NCI-H1930 (cell line): ENCODE data around the gene CCR5AS.
"Not testable (repeated sequence)": the region's sequence is repeated elsewhere in the genome, so short reads cannot be mapped to it uniquely, and the experiment has no call there.

ENCODE experiments used
- DNase-seq, 2 experiments: peaks; one replicate each; lab custom pipeline; 2025; lab: John Stamatoyannopoulos, UW

Gene CCR5AS

DNA sequence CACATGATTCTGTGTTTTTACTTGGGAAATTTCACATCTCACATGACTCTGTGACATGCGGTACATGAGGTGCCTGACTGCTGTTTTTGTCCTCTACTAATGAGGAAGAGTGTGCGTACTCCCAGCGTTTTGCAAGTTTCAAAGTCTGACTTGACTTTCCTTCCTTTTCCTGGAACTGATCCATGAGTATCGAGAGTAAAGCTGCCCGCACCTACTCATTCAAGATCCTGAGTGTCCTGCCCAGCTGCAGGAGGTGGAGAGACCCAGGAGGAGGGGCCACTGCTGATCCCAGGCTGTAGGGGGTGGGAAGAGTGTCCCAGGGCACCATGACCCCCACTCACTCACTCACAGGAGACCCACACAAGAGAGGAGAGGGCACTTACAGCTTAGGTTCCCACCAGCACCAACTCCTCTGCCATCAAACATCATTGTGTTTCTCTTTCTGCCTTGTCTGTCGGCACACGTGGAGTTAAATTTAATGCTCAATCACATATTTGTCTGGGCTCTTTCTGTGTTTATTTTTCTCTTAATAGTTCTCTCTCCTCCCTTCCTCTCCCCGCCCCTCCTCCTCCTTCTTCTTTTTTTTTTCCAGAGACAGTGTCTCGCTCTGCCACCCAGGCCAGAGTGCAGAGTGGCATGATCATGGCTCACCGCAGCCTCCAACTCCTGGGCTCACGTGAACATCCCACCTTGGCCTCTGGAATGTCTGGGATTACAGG lies 1.4 kb downstream of the CCR5AS start:
- no peak for DNase-seq

DNA sequence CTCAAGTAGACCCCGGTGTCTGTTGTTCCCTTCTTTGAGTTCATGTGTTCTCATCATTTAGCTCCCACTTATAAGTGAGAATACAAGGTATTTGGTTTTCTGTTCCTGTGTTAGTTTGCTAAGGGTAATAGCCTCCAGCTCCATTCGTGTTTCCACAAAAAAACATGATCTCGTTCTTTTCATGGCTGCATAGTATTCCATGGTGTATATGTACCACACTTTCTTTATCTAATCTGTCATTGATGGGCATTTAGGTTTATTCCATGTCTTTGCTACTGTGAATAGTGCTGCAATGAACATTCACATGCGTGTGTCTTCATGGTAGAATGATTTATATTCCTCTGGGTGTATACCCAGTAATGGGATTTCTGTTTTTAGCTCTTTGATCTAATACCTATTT lies 4.0 kb downstream of the CCR5AS start:
- not testable (repeated sequence) for DNase-seq

DNA sequence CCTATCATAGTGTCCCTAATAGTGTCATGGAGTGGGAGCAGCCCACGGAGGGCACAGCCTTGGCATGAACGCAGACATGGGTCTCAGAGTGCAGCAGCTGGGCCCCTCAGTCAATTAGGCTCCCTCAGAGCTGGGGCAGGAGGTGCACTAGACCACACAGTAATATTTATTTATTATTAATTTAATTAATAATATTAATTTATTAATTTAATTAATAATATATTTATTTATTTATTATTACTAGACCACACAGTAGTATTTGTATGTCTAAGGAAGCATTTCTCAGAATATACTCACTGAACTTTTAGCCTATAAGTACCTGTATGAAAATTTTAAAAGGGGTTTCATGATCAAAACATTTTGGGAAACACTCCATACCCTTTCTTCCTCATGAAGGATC lies 5.3 kb downstream of the CCR5AS start:
- no peak for DNase-seq

- DNase-seq: no peak
These were observed 6.0 kb downstream of the CCR5AS start for GRCh38 chr3:46400846-46401245.

DNA sequence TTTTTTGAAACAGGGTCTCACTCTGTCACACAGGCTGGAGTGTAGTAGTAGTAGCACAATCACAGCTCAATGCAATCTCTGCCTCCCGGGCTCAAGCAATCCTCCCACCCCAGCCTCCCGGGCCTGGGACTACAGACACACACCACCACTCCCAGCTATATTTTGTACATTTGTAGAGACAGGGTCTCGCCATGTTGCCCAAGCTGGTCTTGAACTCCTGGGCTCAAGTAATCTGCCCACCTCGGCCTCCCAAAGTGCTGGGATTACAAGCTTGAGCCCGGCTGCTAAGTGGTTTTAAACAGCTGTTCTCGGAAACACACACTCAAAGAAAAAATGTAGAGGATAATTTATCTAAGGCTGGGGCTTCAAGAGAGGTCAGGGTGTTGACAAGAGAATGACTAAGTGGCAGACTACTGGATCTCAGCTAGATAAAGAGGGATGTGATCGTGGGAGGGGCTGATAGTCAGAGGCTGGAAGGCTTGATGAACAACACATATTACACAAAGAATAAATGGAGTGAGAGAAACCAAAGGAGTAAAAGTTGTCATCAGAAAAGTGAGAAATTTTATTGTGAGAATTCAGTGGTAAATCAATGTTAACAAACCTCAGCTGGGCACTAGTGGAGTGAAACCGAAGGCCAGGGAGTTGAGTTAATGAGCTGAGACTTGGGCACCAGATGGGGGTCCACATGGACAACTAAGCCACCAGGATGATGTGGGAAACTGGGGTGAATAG lies 6.7 kb downstream of the CCR5AS start:
- no peak for DNase-seq

DNA sequence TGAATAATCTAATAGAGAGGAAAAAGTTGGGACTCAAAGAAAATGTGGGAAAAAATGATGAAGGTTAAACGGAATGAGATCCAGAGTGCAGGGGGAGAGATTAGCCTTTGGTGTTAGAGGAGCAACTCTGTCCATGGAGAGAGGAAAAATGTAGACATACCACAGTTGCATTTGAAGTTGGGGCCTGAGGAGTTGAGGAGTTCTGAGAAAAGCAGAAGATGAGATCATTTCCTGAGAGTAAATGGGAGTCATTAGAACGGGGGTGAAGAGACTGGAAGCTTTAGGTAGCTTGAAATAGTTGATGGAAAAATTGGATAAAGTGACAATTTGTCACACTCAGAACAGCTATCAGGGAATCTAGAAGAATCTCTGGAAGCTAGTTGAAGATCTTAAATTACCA lies 7.3 kb downstream of the CCR5AS start:
- DNase-seq: no peak

GRCh38 chr3:46399098-46399497 lies 7.8 kb downstream of the CCR5AS start:
- DNase-seq: no peak

GRCh38 chr3:46398186-46398955 lies 8.5 kb downstream of the CCR5AS start:
- no peak for DNase-seq

- DNase-seq: no peak
These were observed 9.8 kb downstream of the CCR5AS start for GRCh38 chr3:46397111-46397510.

GRCh38 chr3:46395766-46396530 lies 10.9 kb downstream of the CCR5AS start:
- DNase-seq: no peak

DNA sequence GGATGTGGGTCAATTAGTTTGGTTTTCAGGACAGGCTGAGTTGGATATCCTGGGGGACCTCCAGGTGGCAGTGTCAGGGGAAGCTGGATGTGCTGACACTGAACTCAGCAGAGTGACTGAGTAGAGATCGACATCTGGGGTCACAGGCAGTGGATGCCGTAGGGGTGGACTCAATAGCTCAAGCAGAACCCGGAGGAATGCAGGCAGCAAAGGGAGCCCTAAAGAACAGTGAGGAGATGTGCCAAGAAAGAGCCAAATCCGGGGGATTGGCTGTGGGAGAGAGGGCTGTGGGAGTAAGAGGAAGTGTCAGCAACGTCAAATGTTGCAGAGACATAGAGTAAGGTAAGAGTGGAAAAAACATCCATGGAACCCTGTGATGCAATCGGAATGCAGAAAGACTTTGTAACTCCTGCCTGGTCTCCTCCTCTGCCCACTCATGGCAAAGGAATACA lies 11.6 kb downstream of the CCR5AS start:
- no peak for DNase-seq

DNA sequence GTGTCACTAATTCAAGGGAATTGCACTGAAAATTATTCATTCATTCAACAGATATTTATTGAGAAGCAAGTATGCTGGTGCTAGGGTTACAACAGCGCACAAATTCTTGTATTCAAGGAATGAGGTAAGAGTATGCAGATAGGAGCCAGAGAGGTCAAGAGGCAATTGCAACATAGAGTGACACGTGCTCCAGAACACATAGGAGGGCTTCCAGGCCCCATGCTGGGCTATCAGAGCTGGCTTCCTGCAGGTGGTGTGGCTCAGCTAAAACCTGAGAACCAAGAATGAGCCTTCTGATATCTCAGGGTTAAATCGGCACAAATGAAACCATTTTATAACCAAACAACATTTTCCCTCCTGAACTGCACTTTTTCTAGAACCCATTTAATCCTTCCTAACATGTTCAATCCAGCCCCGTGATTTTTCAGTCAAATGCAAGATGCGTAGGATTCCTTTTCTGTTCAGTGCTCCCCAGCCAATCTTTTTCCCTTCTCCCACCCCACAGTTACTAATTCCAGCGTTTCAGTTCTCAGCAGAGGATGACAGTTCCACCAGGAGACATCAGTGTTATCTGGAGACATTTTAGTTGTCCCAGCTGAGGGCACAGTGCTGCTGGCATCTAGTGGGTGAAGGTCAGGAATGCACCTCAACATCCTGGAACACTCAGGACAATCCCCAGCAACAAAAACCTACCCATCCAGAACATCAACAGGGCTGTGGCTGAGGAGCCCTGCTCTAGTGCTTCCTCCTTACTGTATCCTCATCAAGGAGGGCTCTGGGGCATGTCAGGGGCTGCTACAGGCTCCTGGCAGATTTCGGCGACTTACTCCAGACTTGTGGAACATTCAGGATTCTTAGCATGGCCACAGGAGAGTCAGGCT lies 13.1 kb downstream of the CCR5AS start:
- DNase-seq: no peak

DNA sequence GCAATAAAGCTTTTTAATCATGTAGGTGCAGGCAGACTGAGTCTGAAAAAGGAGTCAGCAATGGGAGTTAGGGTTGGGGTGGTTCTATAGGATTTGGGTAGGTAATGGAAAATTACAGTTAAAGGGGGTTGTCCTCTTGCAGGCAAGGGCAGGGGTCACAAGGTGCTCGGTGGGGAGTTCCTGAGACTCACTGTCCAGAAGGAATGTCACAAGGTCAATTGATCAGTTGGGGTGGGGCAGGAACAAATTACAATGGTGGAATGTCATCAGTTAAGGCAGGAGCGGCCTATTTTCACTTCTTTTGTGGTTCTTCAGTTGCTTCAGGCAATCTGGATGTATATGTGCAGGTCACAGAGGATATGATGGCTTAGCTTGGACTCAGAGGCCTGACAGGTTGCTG lies 13.9 kb downstream of the CCR5AS start:
- no peak for DNase-seq

- not testable (repeated sequence) for DNase-seq
These were observed 15.3 kb downstream of the CCR5AS start for GRCh38 chr3:46391526-46391925.

DNA sequence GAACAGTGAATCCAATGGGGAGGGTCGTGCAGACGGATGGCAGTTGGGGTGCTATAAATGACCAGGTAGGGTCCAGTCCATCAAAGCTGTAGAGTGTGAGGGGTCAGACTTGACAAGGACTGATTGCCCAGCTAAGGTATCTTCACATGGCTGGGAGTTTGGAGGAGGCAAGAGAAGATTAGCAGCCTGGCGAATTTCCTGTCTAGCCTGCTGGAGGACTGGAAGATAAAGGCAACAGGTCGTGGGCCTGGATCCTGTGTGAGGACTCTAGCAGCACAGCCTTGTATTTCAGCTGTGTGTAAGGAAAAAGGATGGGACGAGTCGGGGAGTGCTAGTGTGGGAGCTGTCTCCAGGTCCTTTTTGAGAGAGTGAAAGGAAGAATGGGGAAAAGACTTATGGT lies 17.6 kb downstream of the CCR5AS start:
- no peak for DNase-seq

DNA sequence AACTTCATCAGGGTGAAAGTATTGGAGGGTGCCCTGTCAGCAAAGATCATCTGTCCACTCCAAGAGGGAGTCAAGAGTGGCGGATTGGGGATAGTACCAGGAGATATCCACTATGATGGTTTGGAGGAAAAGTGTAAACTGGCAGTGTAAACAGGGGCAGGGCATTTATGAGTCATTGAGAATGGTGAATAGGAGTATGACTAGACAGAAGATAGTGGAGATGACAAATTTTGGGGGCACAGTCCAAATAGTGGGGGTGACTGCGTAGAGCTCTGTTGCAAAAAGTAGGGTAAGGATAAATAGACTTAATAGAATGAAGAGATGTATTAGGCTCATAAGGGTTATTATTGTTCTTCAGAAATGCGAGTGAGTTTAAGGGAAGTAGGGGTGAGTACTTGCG lies 18.0 kb downstream of the CCR5AS start:
- DNase-seq: not testable (repeated sequence)

DNA sequence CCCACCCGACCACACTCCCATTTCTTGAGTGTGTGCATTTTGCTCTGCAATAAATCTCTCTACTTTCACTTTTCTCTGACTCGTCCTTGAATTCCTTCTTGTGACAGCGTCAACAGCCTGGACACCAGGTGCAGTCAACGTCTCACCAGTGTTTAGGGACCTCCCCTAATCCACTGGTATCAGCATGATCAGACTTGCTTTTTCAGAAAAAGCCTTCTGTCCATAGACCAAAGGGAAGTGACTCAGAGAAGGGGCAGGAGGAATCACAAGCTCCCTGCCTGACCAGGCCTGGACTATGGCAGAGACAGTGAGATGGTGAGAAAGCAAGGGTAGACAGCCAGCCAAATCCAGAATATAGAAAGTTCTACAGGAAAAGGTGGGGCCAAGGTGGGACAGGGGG lies 20.7 kb downstream of the CCR5AS start:
- DNase-seq: no peak

- DNase-seq: no peak
These were observed 22.9 kb downstream of the CCR5AS start for GRCh38 chr3:46383951-46384330.

- DNase-seq: no peak
These were observed 23.5 kb downstream of the CCR5AS start for GRCh38 chr3:46383211-46383950.

DNA sequence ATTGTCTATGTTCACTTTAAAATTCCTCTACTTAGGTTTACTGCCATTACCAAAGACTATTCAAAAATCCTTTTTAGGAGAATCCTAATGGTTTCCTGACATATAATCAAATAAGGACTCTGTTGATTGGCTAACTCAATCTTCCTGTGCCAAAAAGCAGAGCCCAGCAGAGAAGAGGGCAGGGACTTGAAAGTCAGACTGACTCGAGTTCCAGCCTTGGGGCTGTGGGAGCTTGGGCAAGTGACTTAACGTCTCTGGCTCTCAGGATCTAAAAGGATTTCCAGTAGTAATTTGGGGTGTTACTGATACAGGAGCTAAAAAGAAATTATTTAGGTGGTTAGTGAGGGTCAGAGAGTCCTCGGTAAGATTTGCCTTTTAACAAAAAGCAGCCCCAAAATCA lies 25.2 kb downstream of the CCR5AS start:
- no peak for DNase-seq
